Vagina (tissue), 2 donors: Measurements from ENCODE around the gene LRRC8C. TPM values are rescaled to one million over a fixed set of nuclear protein-coding genes. Genes with fewer than 3 reads are reported as not detected.
"Not testable (repeated sequence)": the region's sequence is repeated elsewhere in the genome, so short reads cannot be mapped to it uniquely, and the experiment has no call there.

Source experiments
- DNase-seq, 2 donors: peaks; one replicate each; pipeline ENCODE4 v3.0.0-alpha.2; 2017; ENCODE audit errors: extremely low spot score in 2 of 2
- H3K27ac ChIP-seq: fragments of 200-600 bp; sonication (generic); one replicate; pipeline ENCODE4 v1.5.1; 2019
- H3K27me3 ChIP-seq: fragments of 200-600 bp; sonication (generic); one replicate; pipeline ENCODE4 v1.5.1; 2019
- H3K36me3 ChIP-seq, 2 donors: fragments of 200-600 bp; sonication (generic); one replicate each; pipeline ENCODE4 v1.5.1; 2017 to 2019
- H3K4me1 ChIP-seq: fragments of 200-600 bp; sonication (generic); one replicate; pipeline ENCODE4 v1.5.1; 2019
- H3K4me3 ChIP-seq, 2 donors: fragments of 200-600 bp; sonication (generic); 1 replicate in 1 of 2; 2 replicates in 1 of 2; pipeline ENCODE4 v1.5.1; 2016 to 2019
- H3K9me3 ChIP-seq: fragments of 200-600 bp; sonication (generic); one replicate; pipeline ENCODE4 v1.5.1; 2019
- CTCF ChIP-seq, 3 experiments: fragments of 450-650 bp in 2 of 3; fragments of 200-600 bp in 1 of 3; sonication (generic) in 1 of 3; IDR thresholded peaks; one replicate each; pipeline ENCODE4 v1.5.1; 2017 to 2019; ENCODE audit warnings: antibody characterized with exemption in 3 of 3, mild to moderate bottlenecking in 2 of 3, moderate library complexity in 2 of 3
- POLR2A ChIP-seq, 2 donors: fragments of 450-650 bp; IDR thresholded peaks; one replicate each; pipeline ENCODE4 v1.6.1; 2017; ENCODE audit warnings: antibody characterized with exemption in 2 of 2, mild to moderate bottlenecking in 2 of 2, moderate library complexity in 2 of 2
- POLR2AphosphoS5 ChIP-seq, 2 donors: sonication (generic); formaldehyde crosslinking; IDR thresholded peaks; one replicate each; pipeline ENCODE4 v1.9.0; 2017; ENCODE audit warnings: antibody characterized with exemption in 2 of 2, mild to moderate bottlenecking in 2 of 2, low read depth in 1 of 2; ENCODE audit not compliant: insufficient read depth in 1 of 2
- intact Hi-C: fragments of 100-400 bp; cut with DNase I; formaldehyde crosslinking; loops from one replicate; pipeline ENCODE4 v1.15.1; 2023
- total RNA-seq: library from RNA; depleted of rRNA; stranded (reverse); fragments of >200 nt; gene quantifications from one replicate; pipeline ENCODE4 v1.2.3, GENCODE V29; 2016

The LRRC8C gene
- total RNA-seq, 1 donor from 2014 or later = 5.4 TPM

- intact Hi-C loops = no loop called here
- peaks cover 11% of the 10 kb centered on the region for H3K4me1 ChIP-seq
- no peak for TF ChIP-seq POLR2AphosphoS5 (IDR thresholded peaks at IDR 0.05; ENCODE audit: insufficient read depth in 1 of 2, low read depth in 1 of 2)
These were observed 3.8 kb upstream of the LRRC8C start for GRCh38 chr1:89629146-89629545.

GRCh38 chr1:89629600-89629999 lies 3.3 kb upstream of the LRRC8C start:
- H3K4me3 ChIP-seq, intact Hi-C loops, H3K9me3 ChIP-seq, DNase-seq, H3K36me3 ChIP-seq, H3K27me3 ChIP-seq, H3K27ac ChIP-seq: not testable (repeated sequence)
- H3K4me1 ChIP-seq = peaks cover 11% of the 10 kb centered on the region

More at GRCh38 chr1:89629146-89629545, 3.8 kb upstream of the LRRC8C start:
- no peak for DNase-seq
- H3K36me3 ChIP-seq = no peaks in the 10 kb centered on the region
- no peak overlapping the region for H3K4me3 ChIP-seq
- no peaks in the 10 kb centered on the region for H3K9me3 ChIP-seq
- no peak overlapping the region for H3K27ac ChIP-seq
- H3K27me3 ChIP-seq = no peaks in the 10 kb centered on the region

- no peak for DNase-seq
- Histone ChIP-seq H3K27ac (no peak overlapping the region), H3K27me3 (no peaks in the 10 kb centered on the region), H3K9me3 (no peaks in the 10 kb centered on the region), H3K4me3 (no peak overlapping the region), H3K36me3 (no peaks in the 10 kb centered on the region), H3K4me1 (peaks cover 11% of the 10 kb centered on the region)
- intact Hi-C loops = loop anchor here (5.0 kb wide), 1 partner anchor 132 kb away; no protein-coding TSS in a partner anchor
- TF ChIP-seq CTCF (IDR thresholded peaks at IDR 0.05) (no peak), POLR2A (IDR thresholded peaks at IDR 0.05) (no peak), POLR2AphosphoS5 (IDR thresholded peaks at IDR 0.05; ENCODE audit: insufficient read depth in 1 of 2, low read depth in 1 of 2) (no peak)
These were observed 2.9 kb upstream of the LRRC8C start for GRCh38 chr1:89630048-89630447.

- no peak for TF ChIP-seq POLR2AphosphoS5 (IDR thresholded peaks at IDR 0.05; ENCODE audit: insufficient read depth in 1 of 2, low read depth in 1 of 2)
- TF ChIP-seq CTCF (IDR thresholded peaks at IDR 0.05) = no peak
- no peak for TF ChIP-seq POLR2A (IDR thresholded peaks at IDR 0.05)
- DNase-seq = no peak
- Histone ChIP-seq H3K9me3 (no peaks in the 10 kb centered on the region), H3K4me3 (peak overlapping the region; percentile 92 to 96), H3K27ac (peak overlapping the region; percentile 89), H3K27me3 (no peaks in the 10 kb centered on the region), H3K4me1 (peaks cover 11% of the 10 kb centered on the region), H3K36me3 (no peaks in the 10 kb centered on the region)
- intact Hi-C loops = loop anchor here (5.0 kb wide), 1 partner anchor 130 kb away; no protein-coding TSS in a partner anchor
These were observed 884 bp upstream of the LRRC8C start for GRCh38 chr1:89631816-89632656.

GRCh38 chr1:89633248-89633799 lies 404 bp downstream of the LRRC8C start:
- no peaks in the 10 kb centered on the region for H3K27me3 ChIP-seq
- TF ChIP-seq POLR2A (IDR thresholded peaks at IDR 0.05) = no peak
- peak in 1 of 2 donors; percentile 35 for TF ChIP-seq POLR2AphosphoS5 (IDR thresholded peaks at IDR 0.05; ENCODE audit: insufficient read depth in 1 of 2, low read depth in 1 of 2)
- TF ChIP-seq CTCF (IDR thresholded peaks at IDR 0.05) = no peak
- intact Hi-C loops = loop anchor here (5.0 kb wide), 1 partner anchor 129 kb away; no protein-coding TSS in a partner anchor
- H3K36me3 ChIP-seq = no peaks in the 10 kb centered on the region
- H3K9me3 ChIP-seq = no peaks in the 10 kb centered on the region
- H3K4me1 ChIP-seq = peaks cover 11% of the 10 kb centered on the region
- peak overlapping the region; percentile 92 to 96 for H3K4me3 ChIP-seq
- peak overlapping the region; percentile 89 for H3K27ac ChIP-seq
- DNase-seq = no peak
